Measurements from ENCODE around the gene TOMM40L. TPM values are rescaled to one million over a fixed set of nuclear protein-coding genes. Genes with fewer than 3 reads are reported as not detected.

TOMM40L gene
- total RNA-seq: 9.9 and 10.5 TPM in 2 replicates

DNA sequence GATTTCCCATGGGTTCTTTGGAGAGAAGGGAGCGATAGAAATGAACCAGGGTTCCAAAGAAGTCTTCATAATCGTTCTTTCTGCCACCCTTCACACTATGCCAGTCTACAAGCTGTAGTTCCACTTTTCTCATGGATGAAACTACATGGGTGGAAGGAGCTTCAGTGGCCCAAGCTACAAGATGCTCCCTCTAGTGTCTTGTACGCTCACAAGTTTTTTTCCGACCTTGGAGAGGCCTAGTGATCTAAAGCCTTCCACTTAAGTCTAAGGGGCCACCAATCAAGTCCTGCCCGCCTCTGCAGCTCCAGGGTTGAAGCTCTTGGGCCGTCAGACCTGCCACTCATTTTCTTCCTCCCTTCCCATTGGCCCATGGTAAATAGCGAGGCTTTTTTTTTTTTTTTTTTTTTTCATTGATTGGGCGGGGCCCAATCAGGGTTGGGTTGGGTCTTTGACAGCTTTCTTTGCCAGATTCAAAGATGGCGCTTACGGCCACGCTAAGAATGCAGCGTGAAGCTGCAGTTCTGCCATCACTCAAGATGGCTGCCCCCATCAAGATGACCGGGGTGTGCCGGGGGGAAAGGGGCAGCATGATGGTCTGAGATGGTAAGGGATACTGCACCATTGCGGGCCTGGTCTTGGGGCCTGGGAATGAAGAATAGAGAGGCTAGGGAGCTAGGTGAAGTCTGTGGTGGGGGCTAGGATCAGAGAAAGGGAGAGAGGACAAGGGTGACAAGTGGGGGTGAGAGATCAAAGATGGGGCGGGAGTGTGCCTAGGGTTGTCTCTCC lies at the start of gene TOMM40L:
TOMM40L (plus strand) TSS at position 527 of the 786 bp plus-strand sequence. CDS start 430 bp downstream, outside the sequence.

DNA sequence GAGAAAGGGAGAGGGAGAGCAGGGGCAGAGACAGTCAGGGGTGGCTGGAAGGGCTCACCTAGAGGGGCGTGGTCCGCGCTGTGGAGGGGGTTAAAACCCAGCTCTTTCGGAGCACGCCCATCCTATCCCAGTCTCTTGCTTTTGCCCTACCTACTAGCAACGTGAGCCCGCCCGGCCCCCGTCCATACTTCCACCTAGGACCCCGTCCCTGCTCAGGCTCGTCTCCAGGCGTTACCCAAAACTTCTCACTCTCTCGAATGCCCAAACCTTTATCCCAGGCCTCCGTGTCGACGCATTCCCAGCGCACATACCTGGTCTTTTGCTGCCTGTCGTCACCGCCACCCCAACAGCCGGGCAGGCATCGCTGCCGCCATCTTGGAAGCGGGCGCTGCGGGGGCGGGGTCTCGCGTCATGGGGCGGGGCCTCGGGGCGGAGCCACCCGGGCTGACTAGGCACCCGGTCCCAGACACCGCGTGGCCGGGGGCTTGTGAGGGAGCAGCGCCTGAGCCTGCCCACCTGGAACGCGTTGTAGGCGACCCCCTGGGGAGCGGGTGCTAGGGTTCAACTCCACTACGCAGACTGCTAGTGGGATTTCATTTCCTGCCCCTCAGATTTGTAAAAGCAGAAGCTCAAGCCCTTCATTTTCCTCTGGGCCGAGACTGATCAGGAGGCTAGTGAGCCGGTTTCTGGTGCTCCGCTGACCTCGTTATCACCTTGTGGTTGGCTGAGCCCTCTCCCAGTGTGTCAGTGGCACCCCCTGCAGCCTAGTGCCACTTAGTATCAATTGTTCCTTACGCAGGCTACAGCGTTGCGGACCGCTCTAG lies 48.5 kb upstream of the TOMM40L start, which contains the start of gene B4GALT3:
B4GALT3 (minus strand) TSS at position 396 of the 824 bp plus-strand sequence. CDS start 1,447 bp downstream, outside the sequence.

DNA sequence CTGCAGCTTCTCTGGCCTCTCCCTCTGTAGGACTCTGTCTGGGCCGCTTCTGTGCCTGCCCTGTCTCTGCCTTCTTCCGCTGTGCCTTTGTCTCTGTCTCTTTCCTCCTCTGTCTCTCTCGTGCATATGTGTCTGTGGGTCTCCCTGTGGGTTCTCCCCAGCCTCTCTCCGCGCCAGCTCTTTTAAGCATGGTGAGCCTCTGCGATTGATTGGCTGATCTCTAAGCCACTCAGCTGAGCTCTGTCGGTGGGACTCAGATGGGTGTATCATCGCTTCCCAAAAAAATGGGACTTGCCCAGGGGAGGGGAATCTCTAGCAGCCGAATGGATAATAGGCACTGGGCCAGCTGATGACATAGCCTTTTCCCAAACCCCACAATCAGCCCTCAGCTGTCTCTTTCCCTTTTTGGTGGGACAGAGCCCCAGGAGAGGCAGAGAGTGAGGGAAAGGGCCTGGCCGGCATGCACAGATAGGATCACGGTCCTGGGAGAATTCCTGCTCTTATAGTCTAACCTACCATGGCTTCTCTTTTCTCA lies 26.9 kb upstream of the TOMM40L start, which contains the start of gene ADAMTS4:
ADAMTS4 (minus strand) TSS at position 158 of the 535 bp plus-strand sequence. CDS start 427 bp downstream, outside the sequence.

DNA sequence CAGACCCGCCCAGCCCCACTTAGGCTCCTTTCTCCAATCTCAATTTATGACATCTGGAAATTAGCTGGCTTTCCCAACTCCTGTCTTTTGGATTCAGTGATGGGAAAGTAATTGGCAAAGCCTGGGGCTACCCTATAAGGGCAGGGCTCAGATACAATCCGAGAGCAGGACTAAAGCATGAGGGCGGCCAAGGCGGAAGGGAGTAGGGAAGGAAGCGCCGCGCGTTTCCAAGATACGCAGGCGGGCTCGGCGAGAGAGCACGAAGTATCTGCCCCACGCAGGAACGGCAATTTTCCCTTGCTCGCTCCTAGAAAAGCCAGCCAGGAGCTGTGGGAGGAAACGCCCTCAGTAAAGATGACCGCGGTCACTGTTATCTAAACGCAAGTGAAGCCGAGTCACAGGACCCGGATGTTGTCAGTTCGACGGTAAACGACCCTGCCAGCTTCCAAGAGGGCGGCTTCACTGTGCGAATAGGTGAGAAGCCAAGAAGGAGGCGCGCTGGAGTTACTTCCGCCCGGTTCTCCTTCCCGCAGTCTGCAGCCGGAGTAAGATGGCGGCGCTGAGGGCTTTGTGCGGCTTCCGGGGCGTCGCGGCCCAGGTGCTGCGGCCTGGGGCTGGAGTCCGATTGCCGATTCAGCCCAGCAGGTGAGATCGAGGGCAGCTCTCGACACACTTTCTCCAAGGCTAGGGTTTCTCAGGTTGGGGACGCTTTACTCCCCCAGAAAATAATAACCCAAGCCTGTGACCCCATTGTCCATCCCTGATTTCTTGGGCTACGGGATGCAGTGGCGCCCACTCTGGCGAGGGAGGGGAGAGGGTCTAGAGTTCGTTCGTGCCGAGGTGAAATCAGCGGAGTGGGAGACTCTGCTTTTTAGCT lies 23.8 kb upstream of the TOMM40L start, which contains the start of gene NDUFS2:
NDUFS2 (plus strand) TSS at position 532 of the 877 bp plus-strand sequence; CDS start at position 551, 19 bp downstream.

DNA sequence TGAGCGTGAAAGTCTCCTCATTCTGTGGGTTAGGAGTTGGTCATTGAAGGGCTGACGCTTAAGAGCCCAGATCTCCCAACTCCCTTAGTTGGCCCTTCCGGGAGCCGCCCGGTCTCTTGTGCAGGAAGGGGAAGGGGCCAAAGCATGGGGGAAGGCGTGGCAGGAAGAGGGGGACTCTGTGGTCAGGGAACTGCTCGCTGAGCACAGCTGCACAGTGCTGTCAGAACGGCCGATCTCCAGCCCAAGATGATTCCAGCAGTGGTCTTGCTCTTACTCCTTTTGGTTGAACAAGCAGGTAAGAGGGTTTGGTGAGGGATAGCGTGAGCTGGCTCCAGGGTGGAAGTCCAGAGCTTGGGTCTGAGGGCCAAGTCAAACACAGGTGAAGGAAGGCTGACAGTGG lies 10.8 kb upstream of the TOMM40L start, which contains the start of gene FCER1G:
FCER1G (plus strand) TSS at position 220 of the 400 bp plus-strand sequence; CDS start at position 247, 27 bp downstream.

DNA sequence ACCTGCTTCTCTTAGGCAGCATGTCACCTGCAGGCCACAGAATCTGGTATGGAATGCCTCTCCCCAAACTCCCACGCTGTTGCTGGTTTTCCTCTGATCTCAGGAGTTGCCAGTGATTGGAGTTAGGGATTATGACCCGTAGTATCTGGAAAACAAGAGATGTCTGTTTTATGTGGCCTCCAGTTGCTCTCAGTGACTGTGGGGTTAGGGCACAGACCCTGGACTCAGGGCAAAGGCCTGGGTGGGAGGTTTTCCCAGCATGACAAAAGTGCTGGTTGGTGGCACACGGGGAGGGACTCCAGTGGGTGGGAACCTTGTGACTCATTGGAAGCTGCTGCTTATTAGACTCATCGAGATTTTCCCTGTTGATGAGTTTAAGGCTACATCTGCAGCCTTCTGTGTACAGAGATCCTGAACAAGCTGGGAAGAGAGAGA lies 12.2 kb downstream of the TOMM40L start, which contains the start of gene NR1I3:
NR1I3 (minus strand) TSS at position 165 of the 435 bp plus-strand sequence. CDS start 1,638 bp downstream, outside the sequence.

DNA sequence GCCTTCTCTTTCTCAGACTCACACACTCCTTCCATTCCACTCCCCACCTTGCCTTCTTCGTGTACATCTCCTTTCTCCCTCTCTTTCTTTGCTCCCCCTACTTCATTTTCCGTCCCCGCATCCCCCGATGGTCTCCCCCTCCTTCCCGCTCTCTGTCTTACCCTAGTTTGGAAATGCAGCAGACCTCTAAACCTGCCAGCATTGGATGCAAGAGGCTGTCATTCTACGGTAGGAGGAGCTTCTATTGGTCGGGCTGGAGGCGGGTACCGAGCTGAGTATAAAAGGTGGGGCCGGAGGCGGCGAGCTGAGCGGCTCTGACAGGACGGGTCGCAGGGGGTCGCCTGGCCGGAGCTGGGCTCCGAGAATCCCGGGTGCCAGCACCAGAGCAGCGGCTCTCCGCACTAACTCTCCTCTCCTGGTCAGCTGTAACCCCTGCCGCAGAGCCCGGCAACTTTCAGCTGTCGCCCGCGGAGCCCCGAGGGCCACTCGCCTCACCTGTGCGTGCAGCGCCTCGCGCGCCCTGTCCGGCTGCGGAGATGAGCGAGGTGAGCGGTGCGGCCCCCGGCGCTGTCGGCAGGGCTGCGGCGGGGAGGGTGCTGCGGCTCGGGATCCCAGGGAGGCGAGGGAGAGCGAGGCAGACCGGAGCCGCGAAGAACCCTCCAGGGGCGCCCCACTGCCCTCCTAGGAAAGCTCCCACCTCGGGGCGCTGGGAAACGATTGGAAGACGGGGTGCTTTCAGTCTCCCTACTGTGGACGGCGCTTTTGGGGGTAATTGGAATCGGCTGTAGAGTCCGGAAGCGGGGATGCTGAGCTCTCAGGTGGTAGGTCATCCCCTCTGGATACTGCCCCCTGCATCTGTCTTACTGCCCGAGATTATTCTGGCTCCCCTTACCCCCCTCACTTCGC lies 32.8 kb downstream of the TOMM40L start, which contains the start of gene PCP4L1:
PCP4L1 (plus strand) TSS at position 307 of the 906 bp plus-strand sequence; CDS start at position 537, 230 bp downstream.

Other genes with a start within 250 kb of the TOMM40L start
- gene F11R, start 204.9 kb upstream of the TOMM40L start, total RNA-seq: 8.5 and 10.0 TPM in 2 replicates
- 7.6 and 10.1 TPM in 2 replicates for gene TSTD1, start 187.1 kb upstream of the TOMM40L start, total RNA-seq
- 46.3 and 47.7 TPM in 2 replicates for gene USF1, start 180.1 kb upstream of the TOMM40L start, total RNA-seq
- gene ARHGAP30, start 156.2 kb upstream of the TOMM40L start, total RNA-seq: not detected in 2 replicates
- gene NECTIN4, start 136.5 kb upstream of the TOMM40L start, total RNA-seq: 0.07 and 0.13 TPM in 2 replicates
- gene KLHDC9, start 127.7 kb upstream of the TOMM40L start, total RNA-seq: 0.98 and 1.2 TPM in 2 replicates
- gene PFDN2, start 108.0 kb upstream of the TOMM40L start, total RNA-seq: 20.5 and 23.6 TPM in 2 replicates
- gene NIT1, start 108.0 kb upstream of the TOMM40L start, total RNA-seq: 25.5 and 26.2 TPM in 2 replicates
- gene DEDD, start 93.4 kb upstream of the TOMM40L start, total RNA-seq: 33.2 and 35.8 TPM in 2 replicates
- 79.2 and 79.4 TPM in 2 replicates for gene UFC1, start 72.1 kb upstream of the TOMM40L start, total RNA-seq
- 12.3 and 13.6 TPM in 2 replicates for gene USP21, start 66.6 kb upstream of the TOMM40L start, total RNA-seq
- 7.4 and 10.0 TPM in 2 replicates for gene PPOX, start 59.6 kb upstream of the TOMM40L start, total RNA-seq
- 32.5 and 45.2 TPM in 2 replicates for gene B4GALT3, start 48.6 kb upstream of the TOMM40L start, total RNA-seq
- 2.1 and 14.7 TPM in 2 replicates for gene ADAMTS4, start 27.0 kb upstream of the TOMM40L start, total RNA-seq
- 154 and 159 TPM in 2 replicates for gene NDUFS2, start 23.7 kb upstream of the TOMM40L start, total RNA-seq
- not detected in 2 replicates for gene FCER1G, start 10.8 kb upstream of the TOMM40L start, total RNA-seq
- gene APOA2, start 2.4 kb upstream of the TOMM40L start, total RNA-seq: not detected in 2 replicates
- gene NR1I3, start 12.1 kb downstream of the TOMM40L start, total RNA-seq: not detected in 2 replicates
- 0.26 TPM in 1 of 2 replicates, not detected in the other for gene PCP4L1, start 32.7 kb downstream of the TOMM40L start, total RNA-seq
- 0.89 and 2.2 TPM in 2 replicates for gene MPZ, start 83.9 kb downstream of the TOMM40L start, total RNA-seq
- 33.0 and 49.3 TPM in 2 replicates for gene SDHC, start 88.3 kb downstream of the TOMM40L start, total RNA-seq
- not detected in 2 replicates for gene CFAP126, start 141.8 kb downstream of the TOMM40L start, total RNA-seq